SK-N-SH (cell line): ENCODE data around the gene STAM2.

Experiments used
- CTCF ChIP-seq: fragments of 200-600 bp; sonication (generic); IDR thresholded peaks from 2 replicates; pipeline ENCODE4 v1.6.1; 2017; ENCODE audit warnings: antibody characterized with exemption, mild to moderate bottlenecking, moderate library complexity
- MAX ChIP-seq: IDR thresholded peaks from 2 replicates; pipeline ENCODE4 v1.4.0; 2012; ENCODE audit warnings: low read depth

- no peak for TF ChIP-seq MAX
- TF ChIP-seq CTCF, result no peak
These were observed 8.5 kb downstream of the STAM2 start for GRCh38 chr2:152167065-152167464.
